GM19035 (cell line): Measurements from ENCODE around the gene USP49.
"Not testable (repeated sequence)": the region's sequence is repeated elsewhere in the genome, so short reads cannot be mapped to it uniquely, and the experiment has no call there.

Experiments
- ATAC-seq: cut with Tn5 transposase; IDR thresholded peaks from one replicate; pipeline ENCODE4 v1.9.1; 2021; ENCODE audit not compliant: unreplicated experiment

The USP49 gene

DNA sequence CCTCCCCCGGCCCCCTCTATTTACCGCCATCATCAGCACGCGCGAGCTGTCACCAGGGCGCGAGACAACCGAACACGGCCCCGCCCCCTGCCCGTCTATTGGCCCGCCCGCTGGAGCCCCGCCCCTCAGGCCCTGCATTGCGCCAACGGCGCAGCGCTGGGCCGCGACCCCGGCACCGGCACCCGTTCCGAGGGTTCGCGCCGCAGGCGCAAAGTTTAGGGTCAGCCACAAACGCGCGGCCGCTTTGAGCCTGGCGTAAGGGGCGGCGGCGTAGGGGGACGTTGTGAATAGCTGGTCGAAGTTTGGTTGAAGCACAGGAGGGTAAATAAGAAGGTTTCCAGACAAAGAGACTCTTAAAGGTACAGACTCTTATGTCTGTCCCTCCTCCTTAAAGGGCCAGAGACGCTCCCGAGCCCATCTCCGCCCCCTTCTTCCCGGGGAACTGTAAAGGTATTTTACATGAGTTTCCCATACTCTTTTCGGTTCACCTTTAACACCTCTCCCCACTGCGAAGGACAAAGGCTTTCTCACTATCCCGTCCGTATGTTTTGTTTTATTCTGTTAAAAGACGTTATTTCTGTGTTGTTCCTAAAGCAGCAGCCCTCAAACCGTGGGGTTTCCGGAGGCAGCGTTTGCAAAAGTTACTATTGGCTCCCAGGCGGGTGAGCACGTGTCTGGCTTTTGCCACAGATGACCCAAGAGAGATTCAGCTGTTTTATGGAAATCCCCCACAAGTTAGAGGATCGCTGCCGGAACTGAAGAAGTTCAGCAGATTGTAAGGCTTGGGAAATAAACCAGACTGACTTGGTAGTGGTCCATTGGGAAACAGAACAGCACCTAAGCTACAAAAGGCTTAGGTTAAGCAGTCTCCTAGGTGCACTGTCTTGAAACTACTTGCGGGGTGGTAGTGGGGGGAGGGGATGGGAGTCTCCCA, at the start of gene USP49:
TSS of gene USP49 (minus strand) at position 76 of the 934 bp plus-strand sequence. CDS start 88,392 bp downstream, outside the sequence.
- ATAC-seq, result peak; percentile 77

GRCh38 chr6:41943456-41943855, 48.3 kb upstream of the USP49 start:
- ATAC-seq, result no peak

DNA sequence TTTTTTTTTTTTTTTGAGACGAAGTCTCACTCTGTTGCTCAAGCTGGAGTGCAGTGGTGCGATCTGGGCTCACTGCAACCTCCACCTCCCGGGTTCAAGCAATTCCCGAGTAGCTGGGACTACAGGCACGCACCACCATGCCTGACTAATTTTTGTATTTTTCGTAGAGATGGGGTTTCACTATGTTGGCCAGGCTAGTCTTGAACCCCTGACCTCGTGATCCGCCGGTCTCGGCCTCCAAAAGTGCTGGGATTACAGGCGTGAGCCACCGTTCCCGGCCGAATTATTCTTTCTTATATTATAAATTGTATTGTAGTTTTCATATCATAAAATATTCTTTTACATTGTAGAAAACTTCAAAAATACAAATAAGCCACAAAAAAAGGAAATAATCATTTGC, 47.7 kb upstream of the USP49 start:
- not testable (repeated sequence) for ATAC-seq

DNA sequence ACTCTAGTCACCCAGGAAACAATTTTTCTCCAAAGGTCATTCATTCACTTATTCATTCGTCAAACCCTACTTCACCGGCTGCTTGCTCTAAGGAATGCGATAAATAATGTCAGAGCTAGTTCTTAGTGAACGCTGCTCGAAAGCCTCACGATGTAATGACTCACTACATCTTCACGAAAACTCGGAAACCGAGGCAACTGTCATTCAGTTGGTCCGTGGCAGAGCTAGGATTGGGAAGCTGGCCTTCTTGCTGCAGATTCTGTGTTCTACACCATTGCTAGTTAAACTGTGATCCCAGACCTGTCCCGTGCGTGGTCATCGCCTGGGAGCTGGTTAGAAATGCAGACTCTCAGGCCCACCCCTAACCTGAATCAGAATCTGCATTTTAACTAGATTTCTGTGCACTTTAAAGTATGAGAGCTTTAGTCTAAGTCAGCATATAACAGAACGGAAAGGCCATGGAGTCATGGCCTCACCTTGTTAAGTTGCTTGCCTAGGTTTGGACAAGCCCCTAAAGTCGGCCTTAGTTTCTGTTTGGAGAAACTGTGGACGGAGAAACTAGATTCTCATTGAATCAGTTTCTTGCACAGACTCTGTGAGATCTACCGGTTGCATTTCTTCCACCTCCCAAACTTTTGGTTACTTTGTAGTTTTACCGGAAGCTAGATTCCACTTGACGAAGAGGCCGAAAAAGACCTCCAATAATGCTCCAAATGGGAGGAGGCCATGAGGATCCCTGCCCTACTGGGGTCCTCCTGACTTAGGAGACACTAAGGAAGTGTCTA, 47.1 kb upstream of the USP49 start:
- no peak for ATAC-seq

GRCh38 chr6:41941280-41942066, 46.3 kb upstream of the USP49 start, which contains the start of gene CCND3:
Gene CCND3, minus strand, starts transcription at chr6:41941808. Its CDS starts 159 bp downstream, at chr6:41941649.
- peak; percentile 87 for ATAC-seq

DNA sequence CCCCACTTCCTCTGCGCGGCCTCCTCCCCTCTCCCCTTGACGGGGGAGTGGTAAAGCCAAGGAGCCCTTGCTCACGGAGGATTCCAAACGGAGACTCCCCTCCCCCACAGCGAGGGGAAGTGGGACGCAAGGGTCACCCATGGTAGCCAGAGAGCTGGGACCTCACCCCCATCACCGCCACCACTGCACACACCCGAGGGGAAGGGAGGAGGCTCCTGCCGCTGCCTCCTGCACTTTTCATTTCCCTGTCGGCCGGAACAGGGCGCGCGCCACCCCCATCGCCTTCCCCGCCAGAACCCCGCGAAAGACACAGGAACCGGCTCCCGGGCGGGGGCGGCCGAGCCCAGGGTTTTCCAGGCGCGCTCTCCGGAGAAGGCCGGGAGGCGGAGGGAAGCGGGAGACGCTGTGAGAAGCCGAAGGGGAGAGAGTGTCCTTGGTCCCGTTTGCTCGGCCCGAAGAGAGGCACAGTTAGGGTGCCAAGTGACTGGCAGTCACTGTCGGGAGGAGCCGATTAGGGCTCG, 45.6 kb upstream of the USP49 start:
- ATAC-seq, result peak; percentile 8

DNA sequence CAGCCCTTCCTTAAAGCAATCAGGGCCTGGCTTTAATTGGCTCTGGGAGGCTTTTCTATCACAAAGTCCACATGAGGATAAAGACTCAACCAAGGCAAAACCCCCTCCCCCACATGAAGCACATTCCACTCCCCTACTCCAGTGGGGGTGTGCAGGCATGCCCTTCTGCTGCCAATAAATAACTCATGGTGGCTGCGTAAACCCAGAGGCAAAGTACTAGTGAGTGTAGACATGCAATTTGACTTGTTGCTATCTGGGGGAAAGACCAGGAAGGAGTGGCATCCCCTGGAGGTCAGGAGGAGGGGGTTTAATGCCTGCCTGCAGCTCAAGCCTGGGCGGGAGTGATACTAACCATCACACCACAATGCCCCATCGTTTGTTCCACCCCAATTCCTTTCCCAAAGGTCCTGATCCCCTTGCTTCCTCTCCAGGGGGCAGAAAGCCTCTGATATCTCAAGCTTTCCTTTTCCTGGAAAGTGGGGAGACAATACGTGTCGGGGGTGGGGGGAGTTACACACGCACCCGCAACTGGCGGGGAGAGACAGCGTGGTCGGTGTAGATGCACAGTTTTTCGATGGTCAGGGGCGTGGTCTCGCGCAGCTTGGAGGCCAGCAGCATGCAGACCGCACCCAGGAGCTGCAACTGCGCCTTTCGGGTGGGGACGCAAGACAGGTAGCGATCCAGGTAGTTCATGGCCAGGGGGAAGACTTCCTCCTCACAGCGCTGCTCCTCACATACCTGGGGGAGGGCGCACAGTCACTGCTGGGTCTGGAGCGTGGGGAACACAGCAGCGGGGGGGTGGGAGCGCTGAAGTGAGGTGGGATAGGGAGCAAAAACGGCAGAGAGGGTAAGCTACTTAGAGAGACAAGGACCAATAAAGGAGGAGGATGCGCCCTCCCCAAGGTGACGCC, 44.9 kb upstream of the USP49 start:
- no peak for ATAC-seq

GRCh38 chr6:41939176-41939847, 44.1 kb upstream of the USP49 start:
- ATAC-seq, result no peak

DNA sequence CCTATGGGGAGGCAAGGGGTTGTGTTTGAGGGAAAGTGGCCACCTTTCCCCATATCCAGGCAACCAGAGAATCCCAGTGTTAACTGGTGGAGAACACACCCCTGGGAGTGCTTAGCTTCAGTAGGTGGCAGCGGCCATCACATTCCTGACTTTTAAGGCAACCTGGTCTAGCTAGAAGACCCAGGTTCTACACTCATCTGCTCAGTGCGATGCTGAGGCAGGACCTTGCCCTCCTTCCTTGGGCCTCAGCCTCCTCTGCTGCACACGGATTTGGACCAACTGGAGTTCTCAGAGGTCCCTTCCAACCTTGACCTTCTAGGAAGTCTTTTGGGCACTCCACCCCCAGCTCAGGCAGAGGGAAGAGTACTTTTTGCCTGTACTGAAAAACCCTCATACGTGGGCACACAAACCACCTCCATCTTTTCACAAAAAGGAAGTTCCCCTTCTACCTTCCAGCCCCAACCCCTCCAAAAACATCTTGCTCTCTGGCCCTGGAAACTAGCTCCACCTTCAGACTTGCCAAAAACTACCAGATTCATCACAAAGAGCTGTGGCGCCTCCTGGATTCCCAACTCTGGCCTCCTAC, 43.5 kb upstream of the USP49 start:
- ATAC-seq, result no peak

DNA sequence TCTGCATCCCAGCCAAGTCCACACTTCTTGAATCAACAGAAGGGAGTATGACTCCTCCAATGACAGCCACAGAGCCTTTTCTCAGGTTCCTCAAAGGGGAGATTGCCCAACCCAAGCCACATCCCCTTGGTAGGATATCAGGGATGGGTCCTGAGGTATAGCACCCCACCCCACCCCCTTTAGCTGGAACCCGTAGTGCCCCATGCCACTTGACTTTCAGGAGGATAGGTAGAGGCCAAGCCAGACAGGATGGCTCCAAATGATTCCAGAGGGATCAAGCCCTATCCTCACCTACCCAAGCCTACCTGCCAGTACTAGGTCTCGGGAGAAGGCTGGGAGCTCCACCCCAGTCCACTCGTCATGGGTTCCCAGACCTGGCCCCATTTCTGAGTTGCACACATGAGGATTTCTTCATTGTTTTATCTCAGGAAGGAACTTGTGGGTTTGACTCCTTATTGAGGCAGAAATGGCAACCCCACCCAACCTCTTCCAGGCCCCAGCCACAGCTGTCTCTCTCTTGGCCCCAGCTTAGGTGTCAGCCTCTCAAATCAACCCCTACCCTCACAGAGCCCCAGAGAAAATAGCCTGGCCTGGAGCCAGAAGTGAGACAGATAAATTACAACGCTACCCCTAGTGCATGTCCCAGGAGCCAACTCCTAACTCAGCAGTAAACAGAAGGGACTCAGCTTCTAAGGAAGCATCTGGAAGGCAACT, 42.8 kb upstream of the USP49 start:
- no peak for ATAC-seq

- no peak for ATAC-seq
Measured at GRCh38 chr6:41937472-41937860, 42.3 kb upstream of the USP49 start.

GRCh38 chr6:41936073-41936837, 41.1 kb upstream of the USP49 start:
- no peak for ATAC-seq

- no peak for ATAC-seq
Measured at GRCh38 chr6:41935685-41936072, 40.5 kb upstream of the USP49 start.

DNA sequence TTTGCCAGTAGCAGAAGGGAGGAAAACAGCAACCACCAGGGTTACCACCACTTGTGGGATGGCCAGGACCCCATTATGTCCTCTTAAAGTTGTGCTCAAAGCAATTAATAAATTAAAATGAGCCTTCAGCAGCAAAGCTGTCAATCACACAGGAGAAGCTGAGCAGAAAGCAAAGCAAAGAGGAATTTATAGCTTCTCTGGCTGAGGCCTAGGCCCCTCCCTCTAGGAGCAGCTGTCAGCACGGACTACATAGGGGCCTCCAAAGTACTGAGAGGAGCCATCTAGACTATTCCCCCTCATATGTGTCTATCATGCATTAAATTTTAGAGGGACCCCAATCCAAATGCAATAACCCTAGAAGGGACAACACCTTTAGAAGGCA, 40.0 kb upstream of the USP49 start:
- no peak for ATAC-seq

DNA sequence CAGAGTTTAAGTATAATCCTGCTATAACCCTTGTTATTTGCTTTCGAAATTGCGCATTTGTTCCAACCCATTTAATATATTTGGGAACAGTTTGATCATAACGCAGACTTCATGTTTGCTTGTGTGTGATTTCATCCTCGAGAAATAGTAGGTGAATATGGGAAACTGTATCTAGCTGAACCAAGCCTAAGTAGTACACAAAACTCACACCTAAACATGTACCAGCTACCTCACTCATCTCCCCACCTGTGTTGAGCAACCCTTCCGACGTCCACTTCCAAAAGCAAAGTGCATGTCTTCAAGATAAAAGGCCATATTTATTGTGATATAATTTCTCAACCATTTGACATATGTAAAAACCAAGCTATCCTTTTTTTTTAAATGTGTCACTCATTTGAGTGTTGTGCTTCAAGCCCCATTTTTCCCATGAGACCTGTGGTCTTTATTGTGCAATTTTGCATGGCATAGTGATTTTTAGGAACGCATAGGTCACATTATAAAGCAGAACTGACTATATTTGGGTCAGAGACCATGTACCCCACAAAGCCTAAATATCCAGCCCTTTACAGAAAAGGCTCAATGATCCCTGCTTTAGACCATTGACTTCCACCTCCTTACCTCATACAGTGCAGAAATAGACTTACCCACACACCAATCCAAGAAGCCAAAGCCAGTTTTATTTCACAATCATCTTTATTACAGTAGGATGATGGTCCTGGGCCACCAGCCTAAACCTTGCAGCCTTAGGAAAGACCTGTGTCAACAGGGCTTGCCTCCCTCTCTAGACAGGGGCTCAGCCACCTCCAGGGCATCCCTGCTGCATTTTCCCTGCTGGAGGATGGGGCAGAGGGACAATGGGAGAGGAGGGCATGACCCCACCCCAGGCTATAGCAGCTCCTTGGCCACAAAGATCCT, 39.4 kb upstream of the USP49 start:
- ATAC-seq, result no peak

GRCh38 chr6:41932378-41932777, 37.2 kb upstream of the USP49 start:
- no peak for ATAC-seq
